GM18526 (cell line): ENCODE data around the gene MMP20.

Source experiments
- POLR2A ChIP-seq: IDR thresholded peaks from 3 replicates; pipeline ENCODE4 v1.6.1; 2011; ENCODE audit not compliant: insufficient read length; ENCODE audit errors: extremely low read depth

The MMP20 gene

GRCh38 chr11:102611291-102611690, 13.8 kb downstream of the MMP20 start:
- no peak for TF ChIP-seq POLR2A

GRCh38 chr11:102610200-102610599, 14.9 kb downstream of the MMP20 start:
- TF ChIP-seq POLR2A, result no peak

- no peak for TF ChIP-seq POLR2A
Observed at GRCh38 chr11:102608699-102609098, 16.4 kb downstream of the MMP20 start.

GRCh38 chr11:102604875-102605274, 20.3 kb downstream of the MMP20 start:
- TF ChIP-seq POLR2A, result no peak

- TF ChIP-seq POLR2A, result no peak
Observed at GRCh38 chr11:102604011-102604410, 21.1 kb downstream of the MMP20 start.

- no peak for TF ChIP-seq POLR2A
Observed at GRCh38 chr11:102603576-102603975, 21.6 kb downstream of the MMP20 start.

- no peak for TF ChIP-seq POLR2A
Observed at GRCh38 chr11:102603091-102603490, 22.0 kb downstream of the MMP20 start.

- TF ChIP-seq POLR2A, result no peak
Observed at GRCh38 chr11:102600666-102601065, 24.5 kb downstream of the MMP20 start.

GRCh38 chr11:102599642-102600261, 25.4 kb downstream of the MMP20 start:
- no peak for TF ChIP-seq POLR2A

GRCh38 chr11:102598272-102598671, 26.9 kb downstream of the MMP20 start:
- no peak for TF ChIP-seq POLR2A

GRCh38 chr11:102596578-102596977, 28.6 kb downstream of the MMP20 start:
- TF ChIP-seq POLR2A, result no peak

- TF ChIP-seq POLR2A, result no peak
Observed at GRCh38 chr11:102592634-102593581, 32.2 kb downstream of the MMP20 start.

- TF ChIP-seq POLR2A, result no peak
Observed at GRCh38 chr11:102592131-102592530, 33.0 kb downstream of the MMP20 start.

- TF ChIP-seq POLR2A, result no peak
Observed at GRCh38 chr11:102591160-102591718, 33.9 kb downstream of the MMP20 start.

GRCh38 chr11:102590276-102591049, 34.7 kb downstream of the MMP20 start:
- TF ChIP-seq POLR2A, result no peak
